HG03354 (cell line): Measurements from ENCODE around the gene MYO16.
"Not testable (repeated sequence)": the region's sequence is repeated elsewhere in the genome, so short reads cannot be mapped to it uniquely, and the experiment has no call there.

Experiments used
- ATAC-seq: cut with Tn5 transposase; IDR thresholded peaks from one replicate; pipeline ENCODE4 v1.9.1; 2021; ENCODE audit warnings: mild to moderate bottlenecking; ENCODE audit not compliant: unreplicated experiment, poor library complexity, severe bottlenecking

MYO16 gene

GRCh38 chr13:108858676-108859075 is 229.3 kb downstream of the MYO16 start:
- ATAC-seq, result no peak

- no peak for ATAC-seq
Measured at GRCh38 chr13:108859197-108860012, 230.0 kb downstream of the MYO16 start.

GRCh38 chr13:108860418-108860817 is 231.0 kb downstream of the MYO16 start:
- ATAC-seq, result no peak

DNA sequence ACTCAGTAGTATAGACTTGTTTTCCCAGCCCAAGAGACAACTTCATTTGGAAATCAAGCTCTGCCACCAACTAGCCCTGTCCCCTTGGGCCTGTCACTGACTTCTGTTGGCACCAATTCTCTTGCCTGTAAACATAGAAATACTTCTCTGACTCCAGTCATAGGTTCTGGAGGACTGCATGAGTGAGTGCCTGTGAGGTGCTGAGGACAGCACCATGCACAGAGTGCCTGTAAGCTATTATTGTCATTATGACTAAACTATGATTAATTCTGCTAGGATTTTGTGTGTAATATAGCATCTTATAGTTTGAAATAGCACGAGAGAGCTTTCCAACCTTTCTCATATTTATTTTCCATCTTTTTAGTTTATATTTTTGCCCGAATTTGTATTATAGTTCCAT is 247.9 kb downstream of the MYO16 start:
- no peak for ATAC-seq

DNA sequence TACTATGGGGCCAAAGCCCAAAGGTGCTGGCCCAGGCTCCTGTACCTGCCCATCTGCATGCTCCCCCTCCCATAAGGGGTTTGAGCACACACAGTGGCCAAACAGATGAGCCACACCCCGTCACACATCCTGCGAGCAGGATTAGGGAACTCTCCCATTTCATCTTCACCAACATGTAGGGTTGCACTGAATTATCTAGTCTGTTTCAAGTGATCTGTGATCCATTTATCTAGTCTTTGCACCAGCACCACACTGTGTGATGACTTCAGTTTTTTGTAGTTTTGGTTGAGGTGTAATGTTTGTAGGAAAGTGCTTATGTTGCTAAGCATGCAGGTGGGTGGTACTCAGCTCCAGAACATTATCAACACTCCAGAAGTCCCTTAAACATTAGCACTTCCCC is 249.3 kb downstream of the MYO16 start:
- ATAC-seq, result no peak

GRCh38 chr13:108889324-108889984 is 260.0 kb downstream of the MYO16 start:
- ATAC-seq, result no peak

DNA sequence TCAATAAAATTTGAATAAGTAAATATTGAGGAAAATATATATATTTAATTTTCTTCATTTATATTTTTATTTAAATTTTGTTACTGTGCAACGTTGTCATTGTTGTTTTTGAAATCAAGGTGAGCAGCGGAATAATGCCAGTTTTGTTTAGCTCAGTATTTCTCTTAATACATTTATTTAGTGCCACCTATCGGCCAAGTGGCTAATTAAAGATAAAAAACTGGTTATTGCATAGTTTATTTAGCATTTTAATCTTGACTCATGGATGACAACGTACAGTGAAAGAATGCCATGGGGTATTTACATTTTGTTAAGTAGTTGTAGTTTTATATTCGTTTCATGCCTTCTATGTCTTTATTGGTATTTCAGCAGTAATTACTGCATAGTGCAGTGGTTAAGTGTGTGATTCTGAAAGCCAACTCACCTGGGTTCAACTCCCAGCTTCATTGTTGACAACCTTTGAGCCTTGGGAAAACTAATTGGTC is 265.9 kb downstream of the MYO16 start:
- ATAC-seq, result no peak

DNA sequence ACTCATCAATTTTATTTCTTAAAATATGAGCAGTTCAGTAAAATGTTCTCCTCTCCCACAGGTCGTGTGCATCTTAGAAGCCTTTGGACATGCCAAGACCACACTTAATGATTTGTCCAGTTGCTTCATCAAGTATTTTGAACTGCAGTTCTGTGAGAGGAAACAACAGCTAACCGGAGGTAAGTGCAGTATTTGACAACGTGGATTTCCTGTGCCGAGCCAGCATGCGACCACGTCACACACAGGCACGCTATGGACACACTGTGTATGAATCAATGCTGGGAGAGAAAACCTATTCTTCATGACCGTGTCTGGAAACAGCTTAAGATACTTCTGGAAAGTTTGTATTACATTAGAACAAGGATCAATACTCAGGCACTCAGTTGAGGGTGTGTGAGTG is 268.5 kb downstream of the MYO16 start:
- ATAC-seq, result no peak

DNA sequence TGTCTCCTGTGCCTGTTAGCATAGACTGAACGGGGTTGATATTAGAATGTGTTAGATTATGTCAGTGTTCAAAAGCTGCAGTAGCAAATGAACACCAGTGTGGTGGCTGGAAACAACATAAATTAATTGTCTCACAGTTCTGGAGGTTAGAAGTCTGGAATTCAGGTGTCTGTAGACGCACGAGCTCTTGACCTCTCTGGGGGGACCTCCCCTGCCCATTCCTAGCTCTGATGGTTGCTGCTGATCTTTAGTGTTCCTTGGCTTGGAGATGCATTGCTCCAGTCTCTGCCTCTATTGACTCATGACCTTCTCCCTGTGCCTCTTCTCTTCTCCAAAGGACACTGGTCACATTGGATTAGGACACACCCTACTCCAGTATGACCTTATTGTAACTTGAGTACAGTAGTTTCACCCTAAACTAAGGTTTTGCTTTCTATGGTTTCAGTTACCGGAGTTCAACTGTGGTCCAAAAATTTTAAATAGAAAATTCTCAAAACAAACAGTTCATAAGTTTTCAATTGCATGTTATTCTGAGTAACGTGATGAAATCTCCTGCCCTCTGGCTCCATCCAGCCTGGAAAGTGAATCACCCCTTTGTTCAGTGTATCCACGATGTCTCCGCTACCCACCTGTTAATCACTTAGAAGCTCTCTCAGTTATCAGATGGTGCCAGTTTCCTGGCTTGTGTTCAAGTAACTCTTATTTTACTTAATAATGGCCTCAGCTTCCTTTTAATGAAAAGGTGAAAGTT is 273.2 kb downstream of the MYO16 start:
- no peak for ATAC-seq

- ATAC-seq, result no peak
Measured at GRCh38 chr13:108903613-108904012, 274.2 kb downstream of the MYO16 start.

GRCh38 chr13:108911807-108912206 is 282.4 kb downstream of the MYO16 start:
- ATAC-seq, result no peak

GRCh38 chr13:108913731-108914130 is 284.3 kb downstream of the MYO16 start:
- not testable (repeated sequence) for ATAC-seq

- ATAC-seq, result peak; percentile 49
Measured at GRCh38 chr13:108915095-108915633, 285.8 kb downstream of the MYO16 start.

GRCh38 chr13:108915634-108916512 is 286.5 kb downstream of the MYO16 start:
- peak; percentile 95 for ATAC-seq

- no peak for ATAC-seq
Measured at GRCh38 chr13:108917581-108917980, 288.2 kb downstream of the MYO16 start.

GRCh38 chr13:108919036-108919907 is 289.9 kb downstream of the MYO16 start:
- ATAC-seq, result no peak

DNA sequence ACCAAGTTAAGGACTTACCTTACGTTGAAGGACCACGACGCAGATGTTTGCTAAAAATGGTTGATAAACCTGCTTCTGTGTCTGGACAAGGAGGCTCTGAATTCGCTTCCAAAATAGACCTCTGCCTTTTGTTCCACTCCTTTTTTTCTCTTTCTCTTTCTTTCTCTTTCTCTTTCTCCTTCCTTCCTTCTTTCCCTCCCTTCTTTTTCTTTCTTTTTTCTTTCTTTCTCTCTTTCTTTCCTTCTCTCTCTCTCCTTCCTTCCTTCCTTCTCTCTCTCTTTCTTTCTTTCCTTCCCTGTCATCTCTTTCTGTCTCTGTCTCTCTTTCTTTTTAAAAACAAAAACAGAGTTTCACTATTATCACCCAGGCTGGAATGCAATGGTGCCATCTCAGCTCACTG is 290.7 kb downstream of the MYO16 start:
- ATAC-seq, result no peak

- ATAC-seq, result no peak
Measured at GRCh38 chr13:108921238-108921637, 291.8 kb downstream of the MYO16 start.
